Mucosa of gallbladder (tissue), 1 donor: ENCODE results near the gene RDH16. TPM values are rescaled to one million over a fixed set of nuclear protein-coding genes. Genes with fewer than 3 reads are reported as not detected.
A peak's percentile ranks its signal among the peaks of the same experiment; 100 is the strongest.
"Not testable (repeated sequence)": the region's sequence is repeated elsewhere in the genome, so short reads cannot be mapped to it uniquely, and the experiment has no call there.

Experiments used
- DNase-seq: peaks from one replicate; pipeline ENCODE4 v3.0.0-alpha.2; 2020; ENCODE audit warnings: low spot score
- total RNA-seq: library from RNA; stranded (reverse); gene quantifications from one replicate; pipeline ENCODE4 v1.2.1, GENCODE V29; 2021
- donor health status: DM: no; HTN: no; CAD: no.

The RDH16 gene
- total RNA-seq, 1 donor from 2014 or later: 0.52 TPM

DNA sequence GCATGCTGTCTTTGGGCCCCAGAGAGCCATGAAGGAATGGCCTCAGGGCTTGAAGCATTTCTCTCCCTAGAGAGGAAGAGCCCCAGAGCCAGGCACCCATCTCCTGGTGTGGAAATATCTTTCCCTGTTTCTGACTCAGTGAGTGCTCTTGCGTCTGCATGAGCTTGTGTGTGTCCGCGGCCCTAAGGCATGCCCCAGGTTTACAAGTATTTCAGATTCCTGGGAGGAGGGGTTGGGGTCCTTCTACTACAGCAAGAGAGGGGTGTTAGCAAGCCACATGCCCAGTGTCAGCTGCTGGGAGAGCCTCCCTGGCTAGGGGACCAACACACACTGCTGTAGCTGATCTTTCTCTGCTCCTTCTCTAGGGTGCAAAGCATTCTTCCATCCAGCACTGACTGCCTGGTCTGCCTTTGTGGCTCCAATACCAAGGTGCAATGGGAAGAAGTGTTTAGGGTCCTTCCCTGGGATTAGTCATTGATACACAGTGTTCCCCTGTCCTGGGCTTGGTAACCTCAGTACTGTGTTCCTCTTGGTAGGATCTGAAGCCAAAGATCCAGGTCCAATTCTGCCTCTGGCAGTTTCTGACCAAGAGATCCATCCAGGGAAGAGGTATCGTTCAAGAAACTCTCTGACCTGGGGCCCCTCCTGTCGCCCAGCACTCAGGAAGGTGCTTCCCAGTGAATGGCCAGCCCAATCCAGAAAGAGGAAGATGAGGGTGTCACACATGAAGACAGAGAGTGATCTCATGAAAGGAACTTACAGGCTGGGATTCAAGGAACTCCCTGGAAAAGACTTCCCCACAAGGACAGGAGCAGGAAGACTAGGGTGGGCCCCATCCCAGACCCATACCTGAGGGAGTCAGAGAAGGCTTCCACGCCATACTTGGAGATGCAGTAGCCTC lies 3.1 kb downstream of the RDH16 start:
- no peak for DNase-seq

DNA sequence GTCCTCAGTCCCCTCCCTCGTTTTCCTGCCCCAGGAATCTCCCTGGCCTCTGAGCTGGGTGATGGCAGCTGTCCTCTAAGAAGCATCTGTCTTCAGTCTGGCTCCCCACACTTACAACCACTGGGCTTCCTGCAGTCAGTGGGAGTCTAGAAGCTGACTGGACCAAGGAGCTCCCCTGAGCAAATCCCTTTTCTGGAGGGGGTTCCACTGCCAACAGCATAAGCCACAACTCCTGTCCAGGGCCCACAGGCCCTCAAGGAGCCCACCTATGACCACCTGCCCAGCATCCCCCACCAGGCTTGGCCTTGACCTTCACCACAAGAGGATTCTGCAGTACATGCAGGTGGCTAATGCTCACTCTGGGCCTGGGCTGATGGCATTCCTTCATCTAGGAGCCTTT lies 4.1 kb downstream of the RDH16 start:
- no peak for DNase-seq

- no peak for DNase-seq
These were observed 5.6 kb downstream of the RDH16 start for GRCh38 chr12:56951582-56952339.

DNA sequence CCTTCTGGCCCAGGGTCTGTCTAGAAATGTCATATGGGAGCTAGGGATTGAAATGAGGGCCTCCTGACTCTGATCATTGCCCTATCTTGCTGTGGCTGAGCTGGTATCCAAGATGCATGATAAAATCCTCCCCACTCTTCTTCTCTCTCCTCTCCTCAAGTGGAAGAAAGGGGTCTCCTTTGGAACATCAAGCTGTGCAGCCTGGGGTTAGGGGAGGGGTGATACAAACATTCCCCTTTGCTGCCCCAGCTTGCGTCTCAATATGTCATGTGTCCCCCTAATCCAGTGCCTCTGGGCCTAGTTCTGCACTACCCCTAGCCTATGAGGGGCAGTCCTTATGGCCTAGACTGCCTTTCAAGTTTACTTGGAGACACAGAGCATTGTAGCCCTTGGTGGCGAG lies 8.5 kb downstream of the RDH16 start:
- DNase-seq: no peak

- no peak for DNase-seq
These were observed 9.0 kb downstream of the RDH16 start for GRCh38 chr12:56948457-56948777.

- DNase-seq: no peak
These were observed 9.6 kb downstream of the RDH16 start for GRCh38 chr12:56947633-56948456.

DNA sequence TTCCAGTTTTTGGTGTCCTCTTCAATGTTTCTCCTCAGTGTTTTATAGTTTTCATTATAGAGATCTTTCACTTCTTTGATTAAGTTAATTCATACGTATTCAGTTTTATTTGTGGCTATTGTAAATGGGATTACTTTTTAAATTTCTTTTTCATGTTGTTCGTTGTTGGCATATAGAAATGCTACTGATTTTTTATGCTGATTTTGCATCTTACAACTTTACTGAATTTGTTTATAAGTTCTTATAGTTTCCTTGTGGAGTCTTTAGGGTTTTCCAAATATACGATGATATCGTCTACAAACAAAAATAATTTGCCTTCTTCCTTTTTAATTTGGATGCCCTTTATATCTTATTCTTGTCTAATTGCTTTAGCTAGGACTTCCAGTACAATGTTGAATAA lies 13.5 kb downstream of the RDH16 start:
- no peak for DNase-seq

GRCh38 chr12:56943374-56943773 lies 14.0 kb downstream of the RDH16 start:
- DNase-seq: not testable (repeated sequence)

DNA sequence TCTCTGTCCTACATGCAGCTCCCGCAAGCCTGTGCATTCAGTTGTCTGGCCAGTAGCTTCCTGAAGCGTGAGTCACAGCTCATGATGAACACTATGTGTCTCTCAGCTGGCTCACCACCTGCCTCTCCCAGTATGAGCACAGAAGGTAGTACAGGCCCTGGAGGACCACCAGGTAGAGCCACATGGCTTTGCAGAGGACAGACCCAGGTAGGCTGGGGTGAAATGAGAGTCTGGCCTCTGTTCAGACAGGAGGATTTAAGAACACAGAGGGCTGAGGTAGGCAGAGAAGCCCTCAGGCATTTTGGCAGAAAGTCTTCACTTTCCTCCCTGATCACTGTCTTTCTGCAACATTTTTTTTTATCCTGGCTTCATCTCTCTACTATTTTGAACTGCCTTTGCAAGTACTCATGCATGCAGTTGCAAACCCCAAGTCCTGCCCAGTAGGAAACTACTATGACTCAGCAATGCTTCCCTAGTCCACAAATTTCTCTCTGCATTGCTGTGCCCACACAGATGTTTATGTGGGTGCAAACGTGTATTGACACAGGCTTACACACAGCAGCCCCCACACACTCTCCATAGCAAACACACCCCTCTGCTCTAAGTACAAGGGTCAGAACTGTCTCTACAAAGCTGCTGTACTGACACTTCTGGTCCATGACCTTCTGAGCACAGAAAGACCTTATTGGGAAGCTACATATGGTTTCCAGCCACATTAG lies 15.9 kb downstream of the RDH16 start:
- no peak for DNase-seq

DNA sequence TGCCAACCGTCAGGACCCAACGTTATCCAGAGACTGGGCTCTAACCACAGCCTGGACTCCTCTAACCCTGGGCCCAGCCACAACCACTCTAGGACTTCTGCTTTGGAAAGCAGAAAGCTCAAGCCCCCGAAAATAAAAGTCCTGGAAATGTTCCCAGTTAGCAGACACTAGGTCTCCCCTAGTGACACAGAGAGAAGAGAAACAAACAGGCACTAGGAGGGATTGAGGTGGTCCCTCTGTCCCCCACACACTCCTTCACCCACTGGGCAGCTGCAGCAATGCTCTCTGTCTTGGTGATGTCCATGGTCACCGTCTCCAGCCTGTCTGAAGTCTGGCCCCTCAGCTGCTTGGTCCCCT lies 16.5 kb downstream of the RDH16 start:
- not testable (repeated sequence) for DNase-seq

GRCh38 chr12:56935752-56936151 lies 21.7 kb downstream of the RDH16 start:
- no peak for DNase-seq

DNA sequence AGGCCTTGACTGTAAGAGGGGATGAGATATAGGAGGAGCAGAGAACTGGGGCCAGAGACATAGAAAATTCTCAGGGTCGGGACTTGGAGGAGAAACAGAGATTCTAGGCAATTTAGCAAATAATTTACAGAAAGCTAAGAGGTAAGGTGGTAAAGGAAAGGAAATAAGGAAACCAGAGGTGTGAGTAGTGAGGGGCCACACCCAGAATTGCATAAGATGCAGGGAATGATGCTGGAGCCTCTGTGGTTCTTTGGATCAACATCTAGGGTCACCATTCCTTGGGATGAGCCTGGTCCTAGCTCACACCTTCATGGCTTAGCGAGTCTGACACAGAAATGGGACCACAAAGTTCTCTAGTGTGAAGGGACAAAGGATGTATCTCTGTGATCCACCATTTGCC lies 22.3 kb downstream of the RDH16 start:
- no peak for DNase-seq

DNA sequence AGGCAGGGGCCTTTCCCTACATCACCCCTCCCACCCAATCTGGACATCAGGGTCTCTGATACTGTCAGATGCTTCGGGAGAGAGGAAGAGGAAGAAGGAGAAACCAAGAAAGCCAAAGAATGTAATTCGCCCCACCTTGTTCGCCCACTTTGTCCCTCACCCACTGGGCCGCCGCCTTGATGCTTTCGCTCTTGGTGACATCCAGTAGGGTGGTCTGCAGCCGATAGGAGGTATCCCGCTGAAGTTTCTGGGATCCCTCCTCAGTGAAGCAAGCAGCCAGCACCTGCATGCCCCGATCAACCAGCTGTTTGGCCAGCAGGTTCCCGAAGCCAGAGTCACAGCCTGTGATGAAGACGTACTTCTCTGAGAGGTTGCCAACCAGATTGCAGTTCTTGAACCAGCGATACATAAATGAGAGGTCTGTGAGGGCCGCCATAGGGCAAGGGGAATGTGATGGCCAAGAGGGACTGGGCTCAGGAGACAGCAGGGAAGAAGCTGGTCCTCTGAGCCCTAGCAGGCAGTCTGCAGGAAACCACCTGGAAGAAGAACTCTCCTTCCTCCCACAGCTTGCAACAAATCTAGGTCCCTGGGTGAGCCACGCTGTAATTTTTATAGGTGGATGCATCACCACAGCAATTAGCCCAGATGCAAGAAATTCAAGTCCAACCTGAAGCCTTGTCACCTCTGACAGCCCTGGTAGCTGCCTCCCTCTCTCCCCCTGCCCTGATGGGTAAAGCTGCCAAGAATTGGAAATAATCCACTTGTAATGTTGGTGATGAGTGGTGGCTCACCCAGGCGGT lies 23.4 kb downstream of the RDH16 start, which contains the start of gene SDR9C7:
SDR9C7 (minus strand) TSS at position 583 of the 800 bp plus-strand sequence; CDS start at position 436, 147 bp downstream.
- DNase-seq: no peak

DNA sequence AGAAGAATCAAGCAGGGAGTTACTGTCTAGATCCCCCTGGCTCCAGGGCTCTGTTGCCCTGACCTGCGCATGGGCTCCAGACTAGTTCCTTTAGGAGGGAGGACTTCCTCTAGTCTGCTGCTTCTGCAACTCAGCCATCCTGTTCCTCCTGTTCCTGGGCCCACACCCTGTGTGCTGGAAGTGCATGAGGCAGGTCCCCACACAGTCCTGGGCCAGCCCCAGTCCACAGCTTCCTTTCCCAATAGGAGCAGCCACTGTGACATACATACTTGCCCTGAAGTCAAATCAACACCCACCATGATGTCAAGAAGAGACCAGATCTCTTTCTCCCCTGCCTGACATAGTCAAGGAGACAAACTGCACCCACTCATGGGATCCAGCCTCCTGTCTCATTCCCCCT lies 24.5 kb downstream of the RDH16 start:
- no peak for DNase-seq

DNA sequence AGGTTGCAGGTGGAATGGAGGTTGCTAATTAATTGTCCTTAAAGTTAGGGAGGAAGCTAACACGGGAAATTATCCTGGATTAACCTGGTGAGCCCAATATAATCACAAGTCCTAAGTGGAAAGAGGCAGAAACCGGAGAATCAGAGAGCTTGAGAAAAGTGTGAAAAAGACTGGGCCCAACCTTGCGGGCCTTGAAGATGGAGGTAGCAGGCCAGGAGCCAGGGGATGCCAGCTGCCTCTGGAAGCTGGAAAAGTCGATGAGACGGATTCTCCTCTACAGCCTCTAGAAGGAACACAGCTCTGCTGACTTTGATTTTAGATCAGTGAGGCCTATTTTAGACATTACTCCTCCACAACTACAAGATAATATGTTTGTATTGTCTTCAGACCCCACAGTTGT lies 25.3 kb downstream of the RDH16 start:
- no peak for DNase-seq

GRCh38 chr12:56931474-56931978 lies 25.9 kb downstream of the RDH16 start:
- peak; percentile 26 for DNase-seq

DNA sequence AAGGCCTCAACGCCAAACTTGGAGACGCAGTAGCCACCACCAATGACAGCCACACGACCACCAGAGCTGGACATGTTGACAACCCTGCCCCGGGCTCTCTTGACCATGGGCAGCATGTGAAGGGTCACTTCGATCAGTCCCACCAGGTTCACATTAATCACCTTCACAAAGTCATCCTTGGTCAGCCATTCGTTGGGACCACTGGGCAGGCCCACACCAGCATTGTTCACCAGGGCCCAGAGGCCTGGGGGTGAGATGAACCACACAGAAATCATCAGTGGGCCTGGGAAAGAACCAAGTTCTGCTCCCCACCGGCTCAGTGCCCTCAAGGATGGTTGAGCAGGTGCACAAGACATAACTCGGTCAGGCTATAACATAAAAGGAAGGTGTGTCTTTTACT lies 27.2 kb downstream of the RDH16 start:
- no peak for DNase-seq

- no peak for DNase-seq
These were observed 27.6 kb downstream of the RDH16 start for GRCh38 chr12:56929780-56930179.

DNA sequence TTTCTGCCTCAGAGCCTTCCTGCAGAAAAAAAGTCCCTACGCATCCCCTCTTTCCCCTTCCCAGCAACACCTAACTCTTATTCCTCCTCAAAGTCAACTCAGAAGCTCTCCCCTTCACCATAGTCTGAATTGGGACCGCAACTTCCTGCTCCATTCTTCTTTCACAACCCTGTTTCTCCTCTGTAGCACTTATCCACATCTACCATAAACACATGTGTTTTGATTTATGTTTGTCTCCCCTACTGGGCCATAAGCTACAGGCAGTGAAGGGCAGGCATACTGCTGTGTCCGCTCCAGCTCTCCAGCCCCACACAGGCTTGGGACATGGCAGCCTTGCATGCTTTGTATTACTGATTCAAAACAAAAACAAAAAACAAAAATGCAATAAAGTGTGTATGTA lies 29.1 kb downstream of the RDH16 start:
- DNase-seq: no peak

DNA sequence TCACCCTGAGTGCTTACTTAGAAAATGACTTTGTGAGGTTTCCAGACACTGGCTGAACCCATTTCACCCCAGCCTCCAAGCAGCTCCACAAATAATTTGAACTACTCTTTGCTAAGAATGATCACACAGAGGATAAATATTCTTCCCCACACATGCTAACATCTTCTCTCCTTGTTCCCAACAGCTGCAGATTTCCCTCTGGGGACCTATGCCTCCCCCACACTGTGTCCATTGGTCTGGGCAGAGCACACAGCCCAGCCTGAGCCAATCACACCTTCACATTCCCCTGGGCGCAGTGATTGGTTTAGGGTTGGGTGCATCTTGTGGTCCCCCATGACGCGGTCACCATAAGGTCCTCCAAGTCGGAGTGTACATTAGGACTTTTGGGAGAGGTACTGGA lies 30.1 kb downstream of the RDH16 start:
- DNase-seq: no peak

DNA sequence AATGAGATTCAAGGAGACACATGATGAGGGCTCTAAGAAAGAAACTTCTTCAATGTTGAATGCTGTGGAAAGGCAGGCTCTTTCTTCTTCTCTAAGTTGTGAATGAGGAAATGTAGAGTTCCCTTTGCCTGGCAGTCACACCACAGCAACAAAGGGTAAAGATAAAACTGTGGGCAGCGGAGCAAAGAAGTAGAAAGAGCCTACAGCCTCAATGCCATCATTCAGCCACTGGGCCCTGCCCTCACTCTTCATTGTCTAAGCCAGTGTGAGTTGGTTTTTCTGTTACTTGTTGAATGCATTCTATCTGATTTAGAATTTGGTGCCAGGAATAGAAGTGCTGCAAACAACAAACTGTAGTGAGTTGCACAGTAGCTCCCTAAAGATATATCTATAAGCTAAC lies 35.4 kb downstream of the RDH16 start:
- DNase-seq: no peak
